Astrocyte (in vitro differentiated cells and primary cell): Measurements from ENCODE around the gene ATIC. TPM values are rescaled to one million over a fixed set of nuclear protein-coding genes. Genes with fewer than 3 reads are reported as not detected.
A peak's percentile ranks its signal among the peaks of the same experiment; 100 is the strongest.

Experiments used
- DNase-seq: peaks from one replicate; pipeline ENCODE4 v3.0.0-alpha.2; 2010; ENCODE audit warnings: low read depth
- FAIRE-seq: peaks from 2 replicates; lab custom pipeline; 2011; peaks lifted over from hg19 to GRCh38; lab: Jason Lieb, UNC
- H2AFZ ChIP-seq: 2 replicates; pipeline ENCODE4 v1.6.0; 2012; ENCODE audit warnings: low read depth, low read length, inconsistent platforms
- H3K27ac ChIP-seq: 2 replicates; pipeline ENCODE4 v1.5.1; 2011; ENCODE audit warnings: low read depth, low read length, inconsistent platforms
- H3K27me3 ChIP-seq: 2 replicates; pipeline ENCODE4 v1.6.0; 2011; ENCODE audit warnings: low read length, inconsistent platforms; ENCODE audit not compliant: insufficient read depth
- H3K36me3 ChIP-seq: 2 replicates; pipeline ENCODE4 v1.5.1; 2011; ENCODE audit warnings: low read length, inconsistent platforms; ENCODE audit not compliant: insufficient read depth
- H3K4me1 ChIP-seq: 2 replicates; pipeline ENCODE4 v1.5.1; 2011; ENCODE audit warnings: low read length, inconsistent platforms; ENCODE audit not compliant: insufficient read depth
- H3K4me2 ChIP-seq: 2 replicates; pipeline ENCODE4 v1.6.0; 2012; ENCODE audit warnings: low read length, inconsistent platforms
- H3K4me3 ChIP-seq: 2 replicates; pipeline ENCODE4 v1.5.1; 2011; ENCODE audit warnings: low read depth, mild to moderate bottlenecking, low read length, inconsistent platforms; ENCODE audit not compliant: insufficient read depth
- H3K79me2 ChIP-seq: 2 replicates; pipeline ENCODE4 v1.6.0; 2012; ENCODE audit warnings: mild to moderate bottlenecking, low read length, inconsistent platforms; ENCODE audit not compliant: insufficient read depth
- H3K9ac ChIP-seq: 2 replicates; pipeline ENCODE4 v1.6.0; 2012; ENCODE audit warnings: mild to moderate bottlenecking, low read length, inconsistent platforms
- H3K9me3 ChIP-seq: 2 replicates; pipeline ENCODE4 v1.5.1; 2012; ENCODE audit warnings: low read depth, mild to moderate bottlenecking, low read length, inconsistent platforms; ENCODE audit not compliant: insufficient read depth
- H4K20me1 ChIP-seq: 2 replicates; pipeline ENCODE4 v1.6.0; 2012; ENCODE audit warnings: low read length, inconsistent platforms; ENCODE audit not compliant: insufficient read depth
- H3K27ac Mint-ChIP-seq: one replicate; pipeline ENCODE4 v1.8.0; 2021; ENCODE audit warnings: mild to moderate bottlenecking, mixed read lengths; ENCODE audit not compliant: unreplicated experiment
- H3K27me3 Mint-ChIP-seq: one replicate; pipeline ENCODE4 v1.8.0; 2021; ENCODE audit warnings: low read depth, mixed read lengths; ENCODE audit not compliant: unreplicated experiment
- H3K36me3 Mint-ChIP-seq: one replicate; pipeline ENCODE4 v1.8.0; 2021; ENCODE audit warnings: low read depth, mixed read lengths; ENCODE audit not compliant: unreplicated experiment
- H3K4me1 Mint-ChIP-seq: one replicate; pipeline ENCODE4 v1.8.0; 2021; ENCODE audit warnings: low read depth, mixed read lengths; ENCODE audit not compliant: unreplicated experiment
- H3K4me3 Mint-ChIP-seq: one replicate; pipeline ENCODE4 v1.8.0; 2021; ENCODE audit warnings: mild to moderate bottlenecking, moderate library complexity, mixed read lengths; ENCODE audit not compliant: unreplicated experiment
- H3K9me3 Mint-ChIP-seq: one replicate; pipeline ENCODE4 v1.8.0; 2021; ENCODE audit warnings: mild to moderate bottlenecking, mixed read lengths; ENCODE audit not compliant: unreplicated experiment
- CTCF ChIP-seq: IDR thresholded peaks from 2 replicates; pipeline ENCODE4 v1.5.1; 2011; ENCODE audit warnings: low read depth, mild to moderate bottlenecking, inconsistent platforms, low read length, moderate library complexity; ENCODE audit not compliant: insufficient read depth
- EZH2 ChIP-seq: IDR thresholded peaks from 2 replicates; pipeline ENCODE4 v1.6.1; 2012; ENCODE audit warnings: mild to moderate bottlenecking, low read length, inconsistent platforms; ENCODE audit not compliant: insufficient read depth
- total RNA-seq: library from RNA; stranded (reverse); gene quantifications from 2 replicates; pipeline ENCODE4 v1.2.1, GENCODE V29; 2021

Gene ATIC
- total RNA-seq, 1 donor from 2014 or later: 61.1 TPM

GRCh38 chr2:215380699-215381098 is 68.8 kb downstream of the ATIC start:
- DNase-seq (no peak), FAIRE-seq (no peak)
- no peaks in the 10 kb centered on the region for H3K9me3 ChIP-seq
- peak overlapping the region; percentile 66 for H3K27ac Mint-ChIP-seq
- peaks cover 95% of the 10 kb centered on the region for H4K20me1 ChIP-seq
- H3K4me3 ChIP-seq: no peak overlapping the region
- H3K9me3 Mint-ChIP-seq: no peaks in the 10 kb centered on the region
- no peak overlapping the region for H3K4me3 Mint-ChIP-seq
- peaks cover 13% of the 10 kb centered on the region for H3K4me1 ChIP-seq
- peaks cover 28% of the 10 kb centered on the region for H3K36me3 Mint-ChIP-seq
- TF ChIP-seq CTCF (no peak), EZH2 (no peak)
- peaks cover 24% of the 10 kb centered on the region for H3K79me2 ChIP-seq
- H3K36me3 ChIP-seq: peaks cover 96% of the 10 kb centered on the region
- no peak overlapping the region for H3K9ac ChIP-seq
- peak overlapping the region; percentile 3 for H3K4me2 ChIP-seq
- H3K27me3 Mint-ChIP-seq: no peaks in the 10 kb centered on the region
- H2AFZ ChIP-seq: no peak overlapping the region
- H3K27ac ChIP-seq: no peak overlapping the region
- H3K27me3 ChIP-seq: no peaks in the 10 kb centered on the region
- peaks cover 51% of the 10 kb centered on the region for H3K4me1 Mint-ChIP-seq

- Mint-ChIP-seq H3K27me3 (no peaks in the 10 kb centered on the region), H3K27ac (peak overlapping the region; percentile 51), H3K9me3 (no peaks in the 10 kb centered on the region), H3K4me3 (peak overlapping the region; percentile 35), H3K4me1 (peaks cover 48% of the 10 kb centered on the region), H3K36me3 (peaks cover 29% of the 10 kb centered on the region)
- Histone ChIP-seq H4K20me1 (peaks cover 92% of the 10 kb centered on the region), H3K79me2 (peaks cover 30% of the 10 kb centered on the region), H3K4me2 (peak overlapping the region; percentile 15), H3K4me3 (no peak overlapping the region), H3K36me3 (peaks cover 91% of the 10 kb centered on the region), H3K27me3 (no peaks in the 10 kb centered on the region), H3K27ac (peak overlapping the region; percentile 23), H3K9ac (peak overlapping the region; percentile 12), H2AFZ (no peak overlapping the region), H3K9me3 (no peaks in the 10 kb centered on the region), H3K4me1 (peaks cover 13% of the 10 kb centered on the region)
- no peak for TF ChIP-seq EZH2
- TF ChIP-seq CTCF: no peak
- FAIRE-seq (no peak), DNase-seq (no peak)
Observed at GRCh38 chr2:215382011-215382410, 70.2 kb downstream of the ATIC start.

GRCh38 chr2:215382480-215382879 is 70.6 kb downstream of the ATIC start:
- H3K9me3 ChIP-seq: no peaks in the 10 kb centered on the region
- peaks cover 43% of the 10 kb centered on the region for H3K4me1 Mint-ChIP-seq
- no peak overlapping the region for H3K4me3 ChIP-seq
- H4K20me1 ChIP-seq: peaks cover 92% of the 10 kb centered on the region
- peak overlapping the region; percentile 35 for H3K4me3 Mint-ChIP-seq
- no peaks in the 10 kb centered on the region for H3K27me3 Mint-ChIP-seq
- no peak overlapping the region for H3K27ac ChIP-seq
- peaks cover 91% of the 10 kb centered on the region for H3K36me3 ChIP-seq
- FAIRE-seq (no peak), DNase-seq (no peak)
- H3K36me3 Mint-ChIP-seq: peaks cover 29% of the 10 kb centered on the region
- H3K27me3 ChIP-seq: no peaks in the 10 kb centered on the region
- H2AFZ ChIP-seq: no peak overlapping the region
- peaks cover 31% of the 10 kb centered on the region for H3K79me2 ChIP-seq
- H3K27ac Mint-ChIP-seq: peak overlapping the region; percentile 51
- H3K4me1 ChIP-seq: peaks cover 13% of the 10 kb centered on the region
- no peak for TF ChIP-seq EZH2
- TF ChIP-seq CTCF: no peak
- no peaks in the 10 kb centered on the region for H3K9me3 Mint-ChIP-seq
- H3K9ac ChIP-seq: peak overlapping the region; percentile 12
- no peak overlapping the region for H3K4me2 ChIP-seq
